ENCODE measurements around the gene ZMYND11.

DNA sequence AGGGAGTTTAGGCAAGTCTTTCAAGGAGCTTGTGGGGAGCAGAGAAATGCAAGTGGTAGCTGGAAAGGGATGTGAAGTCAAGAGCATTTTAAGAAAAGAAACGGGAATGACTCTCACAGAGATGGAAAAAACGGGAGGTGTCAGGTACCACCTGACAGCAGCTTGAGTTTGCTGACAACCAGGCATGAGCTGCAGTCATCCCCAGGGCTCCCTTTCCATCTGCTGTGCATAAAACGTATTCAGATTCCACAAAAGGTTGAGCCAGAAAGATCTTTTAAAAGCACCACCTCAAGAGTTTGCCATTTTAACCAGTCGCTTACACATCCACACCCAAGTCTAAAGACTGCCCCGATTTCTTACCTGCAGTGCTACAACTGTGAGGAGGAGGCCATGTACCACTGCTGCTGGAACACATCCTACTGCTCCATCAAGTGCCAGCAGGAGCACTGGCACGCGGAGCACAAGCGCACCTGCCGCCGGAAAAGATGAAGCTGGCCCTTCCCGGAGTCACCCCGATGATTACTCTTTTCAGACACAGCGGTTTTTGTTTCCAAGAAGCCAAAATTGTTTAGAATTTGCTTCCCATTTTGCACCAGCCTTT lies 116.8 kb downstream of the ZMYND11 start:
- TF ChIP-seq CTCF (conservative IDR thresholded peaks at IDR 0.05 in 1 of 2, IDR thresholded peaks at IDR 0.05 in 1 of 2; ENCODE audit: low read depth in 1 of 2, low read length in 2 of 2) = no peak
- no peak for TF ChIP-seq EZH2 (IDR thresholded peaks at IDR 0.05; ENCODE audit: low read length, missing control alignments)
